Body of pancreas (tissue), 4 donors: Measurements from ENCODE around the gene DNAJB14.

Experiments
- CTCF ChIP-seq, 7 experiments: fragments of 450-650 bp in 4 of 7; fragments of 200-600 bp in 3 of 7; sonication (generic) in 3 of 7; IDR thresholded peaks; one replicate each; pipeline ENCODE4 v1.5.1; 2016 to 2019; ENCODE audit warnings: antibody characterized with exemption in 7 of 7
- POLR2A ChIP-seq, 3 donors: fragments of 450-650 bp; IDR thresholded peaks; one replicate each; pipeline ENCODE4 v1.6.1; 2016; ENCODE audit warnings: antibody characterized with exemption in 3 of 3, mild to moderate bottlenecking in 2 of 3

- TF ChIP-seq POLR2A (IDR thresholded peaks at IDR 0.05) = no peak
- TF ChIP-seq CTCF (IDR thresholded peaks at IDR 0.05) = no peak
Observed at GRCh38 chr4:99875071-99875470, 71.3 kb downstream of the DNAJB14 start.
